Liver (tissue), 9 donors: Measurements from ENCODE around the gene RDX. TPM values are rescaled to one million over a fixed set of nuclear protein-coding genes. Genes with fewer than 3 reads are reported as not detected.

Experiments used
- DNase-seq: peaks from one replicate; pipeline ENCODE4 v3.0.0-alpha.2; 2017; ENCODE audit warnings: low spot score
- H3K27ac ChIP-seq, 2 donors: one replicate each; pipeline ENCODE4 v1.7.0; 2013; ENCODE audit warnings: inconsistent platforms in 2 of 2, low read length in 2 of 2, control low read depth in 1 of 2, low read depth in 1 of 2, mild to moderate bottlenecking in 1 of 2
- H3K27me3 ChIP-seq, 4 donors: one replicate each; pipeline versions ENCODE4 v1.6.1 to v1.7.0; 2013; ENCODE audit warnings: low read length in 3 of 4, inconsistent platforms in 1 of 4, mild to moderate bottlenecking in 1 of 4, moderate library complexity in 1 of 4; ENCODE audit not compliant: control insufficient read depth in 4 of 4, insufficient read depth in 4 of 4
- H3K36me3 ChIP-seq, 4 donors: one replicate each; pipeline versions ENCODE4 v1.6.1 to v1.7.0; 2013; ENCODE audit warnings: low read length in 3 of 4, mild to moderate bottlenecking in 3 of 4, low read depth in 1 of 4, moderate library complexity in 1 of 4; ENCODE audit not compliant: control insufficient read depth in 4 of 4, insufficient read depth in 3 of 4
- H3K4me1 ChIP-seq, 4 donors: one replicate each; pipeline versions ENCODE4 v1.6.1 to v1.7.0; 2013; ENCODE audit warnings: low read length in 3 of 4, mild to moderate bottlenecking in 3 of 4, moderate library complexity in 1 of 4; ENCODE audit not compliant: control insufficient read depth in 4 of 4, insufficient read depth in 4 of 4
- H3K4me3 ChIP-seq, 3 donors: one replicate each; pipeline versions ENCODE4 v1.6.1 to v1.7.0; 2013; ENCODE audit warnings: low read length in 3 of 3, control low read depth in 1 of 3, low read depth in 1 of 3, mild to moderate bottlenecking in 1 of 3
- H3K9ac ChIP-seq, 2 donors: one replicate each; pipeline ENCODE4 v1.7.0; 2013; ENCODE audit warnings: low read length in 2 of 2, mild to moderate bottlenecking in 2 of 2, moderate library complexity in 2 of 2, control low read depth in 1 of 2, low read depth in 1 of 2
- H3K9me3 ChIP-seq, 4 donors: one replicate each; pipeline versions ENCODE4 v1.6.1 to v1.7.0; 2013; ENCODE audit warnings: low read length in 3 of 4; ENCODE audit not compliant: control insufficient read depth in 4 of 4
- ATF3 ChIP-seq: IDR thresholded peaks from 2 replicates; pipeline ENCODE4 v1.6.1; 2016; ENCODE audit warnings: antibody characterized with exemption
- CTCF ChIP-seq: fragments of 150-350 bp; IDR thresholded peaks from 2 replicates; pipeline ENCODE4 v1.5.1; 2017; ENCODE audit warnings: improper control_type of control experiment, low read depth, low read length; ENCODE audit not compliant: missing input control
- EGR1 ChIP-seq, 2 donors: IDR thresholded peaks; 2 replicates each; pipeline ENCODE4 v1.6.1; 2016 to 2018; ENCODE audit warnings: antibody characterized with exemption in 2 of 2, low read depth in 2 of 2
- FOXA1 ChIP-seq: IDR thresholded peaks from 2 replicates; pipeline ENCODE4 v1.6.1; 2016; ENCODE audit warnings: antibody characterized with exemption
- FOXA2 ChIP-seq: IDR thresholded peaks from 2 replicates; pipeline ENCODE4 v1.6.1; 2016; ENCODE audit warnings: antibody characterized with exemption
- HNF4A ChIP-seq, 2 donors: conservative IDR thresholded peaks; 2 replicates each; pipeline ENCODE4 v1.6.1; 2016; ENCODE audit warnings: antibody characterized with exemption in 2 of 2, mild to moderate bottlenecking in 2 of 2
- JUND ChIP-seq, 2 donors: IDR thresholded peaks; 2 replicates each; pipeline ENCODE4 v1.6.1; 2016; ENCODE audit warnings: antibody characterized with exemption in 2 of 2
- NR2F2 ChIP-seq: IDR thresholded peaks from 2 replicates; pipeline ENCODE4 v1.6.1; 2016; ENCODE audit warnings: antibody characterized with exemption
- REST ChIP-seq: IDR thresholded peaks from 2 replicates; pipeline ENCODE4 v1.6.1; 2016; ENCODE audit warnings: antibody characterized with exemption, mild to moderate bottlenecking
- RXRA ChIP-seq, 2 donors: IDR thresholded peaks; 2 replicates each; pipeline ENCODE4 v1.6.1; 2017 to 2018; ENCODE audit warnings: antibody characterized with exemption in 2 of 2, mild to moderate bottlenecking in 1 of 2
- SP1 ChIP-seq: IDR thresholded peaks from 2 replicates; pipeline ENCODE4 v1.6.1; 2018; ENCODE audit warnings: antibody characterized with exemption, mild to moderate bottlenecking
- TAF1 ChIP-seq: conservative IDR thresholded peaks from 2 replicates; pipeline ENCODE4 v1.6.1; 2016; ENCODE audit warnings: antibody characterized with exemption, mild to moderate bottlenecking
- YY1 ChIP-seq: IDR thresholded peaks from 2 replicates; pipeline ENCODE4 v1.6.1; 2016; ENCODE audit warnings: antibody characterized with exemption, mild to moderate bottlenecking
- ZBTB33 ChIP-seq: IDR thresholded peaks from 2 replicates; pipeline ENCODE4 v1.6.1; 2016; ENCODE audit warnings: antibody characterized with exemption
- WGBS: extraction: QIAGEN DNeasy Blood & Tissue Kit; methylation state at CpG from one replicate; pipeline ENCODE4 v1.1.7; 2013; 5-methylcytosine and 5-hydroxymethylcytosine counted together
- polyA plus RNA-seq, 2 donors: library from polyadenylated mRNA; stranded (reverse) in 1 of 2; unstranded in 1 of 2; fragments of 200-250 nt in 1 of 2; fragments of >200 nt in 1 of 2; fragmentation: Nextera tagmentation in 1 of 2; extraction: Ambion mirVana in 1 of 2; gene quantifications; one replicate each; pipeline versions ENCODE4 v1.2.1 to v1.2.3, GENCODE V29; 2013 to 2015
- total RNA-seq, 2 donors: library from RNA; depleted of rRNA; stranded (reverse); fragments of >200 nt; gene quantifications; one replicate each; pipeline ENCODE4 v1.2.3, GENCODE V29; 2014
- donor health status: healthy.
- donor health status: healthy.
- donor health status: healthy.
- donor health status: healthy.
- donor health status: healthy.

The RDX gene
- total and polyA plus RNA-seq, 4 donors = 19.9 to 116 (median 53.9) TPM

- Histone ChIP-seq H3K9me3 (no peaks in the 10 kb centered on the region), H3K4me3 (no peak overlapping the region), H3K27me3 (no peaks in the 10 kb centered on the region), H3K27ac (no peak overlapping the region), H3K9ac (no peak overlapping the region), H3K4me1 (peaks cover 6 to 28% (median 17%) of the 10 kb centered on the region in 4 donors), H3K36me3 (peaks cover 0 to 2% (median 0%) of the 10 kb centered on the region in 4 donors)
- 85% methylated on average over 7 of the region's 7 CpGs for WGBS
- no peak for TF ChIP-seq HNF4A (conservative IDR thresholded peaks at IDR 0.05)
- TF ChIP-seq FOXA2 = no peak
- no peak for TF ChIP-seq ATF3
- no peak for TF ChIP-seq RXRA (IDR thresholded peaks at IDR 0.05)
- TF ChIP-seq NR2F2 = no peak
- no peak for TF ChIP-seq FOXA1
- no peak for TF ChIP-seq JUND (IDR thresholded peaks at IDR 0.05)
- no peak for TF ChIP-seq EGR1 (IDR thresholded peaks at IDR 0.05; ENCODE audit: low read depth in 2 of 2)
- no peak for TF ChIP-seq YY1
- no peak for DNase-seq
Measured at GRCh38 chr11:110290591-110291334, 5.7 kb downstream of the RDX start.

- peaks cover 0 to 2% (median 0%) of the 10 kb centered on the region in 4 donors for H3K36me3 ChIP-seq
- no peaks in the 10 kb centered on the region for H3K9me3 ChIP-seq
- no peak overlapping the region for H3K9ac ChIP-seq
- peaks cover 6 to 21% (median 13%) of the 10 kb centered on the region in 4 donors for H3K4me1 ChIP-seq
- no peaks in the 10 kb centered on the region for H3K27me3 ChIP-seq
- WGBS = 88% methylated on average over 10 of the region's 10 CpGs
- TF ChIP-seq FOXA1 (no peak), RXRA (IDR thresholded peaks at IDR 0.05) (no peak), SP1 (no peak), HNF4A (conservative IDR thresholded peaks at IDR 0.05) (no peak), REST (no peak), TAF1 (no peak), FOXA2 (no peak), ZBTB33 (no peak), CTCF (no peak)
- H3K4me3 ChIP-seq = no peak overlapping the region
- no peak overlapping the region for H3K27ac ChIP-seq
- no peak for DNase-seq
Measured at GRCh38 chr11:110289472-110289871, 6.9 kb downstream of the RDX start.
